ENCODE data around the gene PDIA5. TPM values are rescaled to one million over a fixed set of nuclear protein-coding genes. Genes with fewer than 3 reads are reported as not detected.

The PDIA5 gene
- total RNA-seq, 2 experiments from 2014 or later: 10.5 to 12.3 TPM

DNA sequence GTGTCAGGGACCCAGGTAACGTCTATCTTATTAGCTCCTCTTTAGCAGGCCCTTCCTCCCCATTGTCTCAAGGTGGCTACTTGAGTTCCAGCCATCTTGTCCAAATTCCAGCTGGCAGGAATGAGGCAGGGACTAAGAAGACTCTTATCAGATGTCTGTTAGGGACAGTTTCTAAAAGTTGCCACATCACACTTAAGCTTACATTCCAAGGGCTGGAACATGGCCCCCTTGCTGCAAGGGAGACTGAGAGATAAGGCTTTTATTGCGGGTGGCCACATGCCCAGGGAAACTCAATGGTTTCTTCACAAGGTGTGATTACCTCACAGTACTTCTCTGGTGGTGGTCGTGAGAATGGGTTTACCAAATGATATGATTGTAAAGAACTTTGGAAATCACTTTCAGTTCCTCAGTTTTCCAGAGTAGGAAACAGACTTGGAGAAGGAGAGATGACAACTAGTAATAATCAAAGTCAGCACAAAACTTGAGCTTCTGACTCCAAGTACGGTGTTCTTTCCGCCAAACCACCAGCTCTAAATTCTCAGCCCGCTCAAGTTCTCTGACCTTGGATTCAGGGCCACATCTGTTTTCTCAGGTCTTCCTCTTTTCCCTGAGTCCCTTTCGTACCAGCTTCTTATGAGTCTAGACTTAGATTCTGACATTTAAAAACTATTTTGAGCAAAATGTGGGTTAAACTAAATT lies 14.2 kb downstream of the PDIA5 start:
- no peak overlapping the region for H3K27ac Mint-ChIP-seq
- DNase-seq: no peak
- ChIA-PET POLR2A (interaction anchor here (0.7 kb wide), 1 partner anchor 39 kb away, joined by 4 read pairs; no protein-coding TSS in a partner anchor), CTCF (interaction anchor here (1.3 kb wide), 1 partner anchor 28 kb away, joined by 4 read pairs; no protein-coding TSS in a partner anchor)
- no peaks in the 10 kb centered on the region for H3K27me3 Mint-ChIP-seq
- no peak overlapping the region for H3K4me3 Mint-ChIP-seq
- H3K36me3 Mint-ChIP-seq (ENCODE audit: low read depth): no peaks in the 10 kb centered on the region
- peaks cover 42% of the 10 kb centered on the region for H3K4me1 Mint-ChIP-seq
- no peaks in the 10 kb centered on the region for H3K9me3 Mint-ChIP-seq

DNA sequence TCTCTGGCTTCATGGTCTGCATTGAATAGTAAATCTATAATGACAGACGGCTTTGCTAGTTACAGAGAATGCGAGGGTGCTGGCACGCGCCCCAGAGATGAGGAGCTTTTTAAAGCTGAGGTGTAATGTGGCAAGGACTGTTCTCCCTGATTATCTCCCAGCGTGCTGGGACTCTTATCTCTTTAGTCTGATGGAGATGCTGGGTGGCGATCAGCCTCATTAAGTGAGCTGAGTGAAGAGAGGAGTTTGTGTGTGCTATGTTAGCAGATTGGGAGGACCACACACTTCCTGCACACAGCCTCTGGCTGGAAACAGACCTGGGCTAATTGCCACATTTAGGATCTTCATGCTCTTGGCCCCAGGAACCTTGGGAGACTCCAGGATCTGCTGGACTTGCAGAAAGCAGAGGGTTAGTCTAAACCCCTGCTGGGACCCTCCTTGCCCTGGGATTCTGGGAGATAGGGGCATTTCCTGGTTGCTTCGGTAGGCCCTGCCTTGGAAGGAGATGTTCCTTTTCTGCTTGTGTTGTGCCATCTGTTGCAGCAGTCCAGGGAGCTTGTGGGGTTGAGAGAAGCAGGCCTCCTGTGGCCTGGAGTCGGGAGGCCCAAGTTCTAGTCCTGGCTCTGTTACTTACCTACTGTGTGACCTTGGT lies 15.0 kb downstream of the PDIA5 start:
- H3K4me3 Mint-ChIP-seq: no peak overlapping the region
- H3K4me1 Mint-ChIP-seq: peaks cover 37% of the 10 kb centered on the region
- CTCF ChIA-PET: interaction anchor here (0.5 to 1.3 kb wide), 2 partner anchors 27 to 52 kb away, joined by 3 to 4 read pairs; no protein-coding TSS in a partner anchor
- DNase-seq: no peak
- POLR2A ChIA-PET: interaction anchor here (0.7 kb wide), 1 partner anchor 38 kb away, joined by 4 read pairs; no protein-coding TSS in a partner anchor
- no peak overlapping the region for H3K27ac Mint-ChIP-seq
- no peaks in the 10 kb centered on the region for H3K9me3 Mint-ChIP-seq
- H3K27me3 Mint-ChIP-seq: no peaks in the 10 kb centered on the region
- no peaks in the 10 kb centered on the region for H3K36me3 Mint-ChIP-seq (ENCODE audit: low read depth)

DNA sequence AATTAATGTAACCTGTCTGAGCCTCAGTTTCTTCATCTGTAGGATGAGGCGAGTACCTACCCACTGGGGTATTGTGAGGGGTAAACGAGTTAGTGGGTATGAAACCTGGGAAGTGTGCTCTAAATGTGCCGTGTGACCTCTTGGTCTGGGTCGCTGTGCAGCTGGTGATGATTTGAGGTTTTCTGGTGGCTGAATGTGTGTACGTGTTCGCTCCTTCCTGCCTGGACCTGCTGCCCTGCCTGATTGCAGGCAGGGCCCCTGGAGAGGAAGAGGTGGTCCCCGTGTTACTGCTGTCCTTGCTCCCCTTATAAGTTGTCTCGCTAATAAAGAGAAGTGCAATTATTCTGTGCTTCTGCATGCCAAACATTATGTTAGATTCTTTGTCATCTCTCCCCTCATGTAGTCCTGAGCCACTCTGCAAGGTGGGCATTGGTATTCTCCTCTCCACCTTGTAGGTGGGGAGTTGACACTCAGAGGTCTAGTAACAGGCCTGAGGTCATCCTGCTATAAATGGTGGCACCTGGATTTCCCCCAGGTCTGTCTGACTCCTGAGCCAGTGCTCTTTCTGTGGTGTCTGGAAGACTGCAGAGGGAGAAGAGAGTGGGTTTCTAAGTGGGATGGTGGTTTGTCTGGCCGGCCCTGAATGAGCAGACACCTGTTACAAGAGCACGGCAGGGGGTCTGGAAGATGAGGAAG lies 15.7 kb downstream of the PDIA5 start:
- H3K27ac Mint-ChIP-seq: no peak overlapping the region
- ChIA-PET POLR2A (no interaction called here), CTCF (interaction anchor here (0.5 kb wide), 1 partner anchor 52 kb away, joined by 3 read pairs; no protein-coding TSS in a partner anchor)
- DNase-seq: no peak
- H3K9me3 Mint-ChIP-seq: no peaks in the 10 kb centered on the region
- H3K4me3 Mint-ChIP-seq: no peak overlapping the region
- H3K4me1 Mint-ChIP-seq: peaks cover 36% of the 10 kb centered on the region
- H3K27me3 Mint-ChIP-seq: no peaks in the 10 kb centered on the region
- no peaks in the 10 kb centered on the region for H3K36me3 Mint-ChIP-seq (ENCODE audit: low read depth)

DNA sequence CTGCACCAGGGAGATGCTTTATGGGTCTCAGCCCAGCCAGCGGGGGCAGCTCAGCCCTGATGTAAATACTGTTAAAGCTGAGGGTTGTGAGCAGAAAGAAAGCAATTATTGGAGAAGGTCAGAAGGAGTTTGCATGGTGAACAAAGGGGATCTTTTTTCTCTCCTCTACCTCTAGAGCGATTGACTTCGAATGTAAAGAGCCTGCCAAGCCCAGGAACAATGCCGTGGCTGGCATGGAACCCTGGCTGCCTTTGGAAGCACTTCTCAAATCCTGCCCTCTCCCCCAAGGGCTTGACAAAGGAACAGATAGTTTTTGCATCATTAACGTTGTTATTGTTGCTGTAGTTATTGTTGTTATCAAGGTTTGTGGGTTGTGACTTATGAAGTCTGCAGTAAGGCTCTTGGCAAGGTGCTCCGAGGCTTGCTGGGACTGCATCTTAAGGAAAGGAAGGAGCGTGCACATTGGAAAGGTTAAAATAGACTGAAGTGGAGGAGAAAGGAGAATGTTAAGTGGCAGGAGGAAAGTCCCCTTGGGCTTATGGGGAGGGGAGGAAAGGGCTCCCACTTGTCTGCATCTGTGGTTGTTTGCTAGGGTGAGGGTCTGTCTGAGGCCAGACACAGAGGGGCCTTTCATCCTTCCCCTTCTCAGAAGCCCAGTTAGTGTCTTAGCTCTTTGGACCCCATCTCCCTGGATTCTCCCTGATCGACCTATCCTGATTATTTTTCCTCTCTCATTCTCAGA lies 16.7 kb downstream of the PDIA5 start:
- Mint-ChIP-seq H3K9me3 (no peaks in the 10 kb centered on the region), H3K4me3 (no peak overlapping the region), H3K27me3 (no peaks in the 10 kb centered on the region), H3K27ac (no peak overlapping the region), H3K4me1 (peaks cover 36% of the 10 kb centered on the region), H3K36me3 (ENCODE audit: low read depth) (no peaks in the 10 kb centered on the region)
- ChIA-PET POLR2A (no interaction called here), CTCF (no interaction called here)
- DNase-seq: no peak

DNA sequence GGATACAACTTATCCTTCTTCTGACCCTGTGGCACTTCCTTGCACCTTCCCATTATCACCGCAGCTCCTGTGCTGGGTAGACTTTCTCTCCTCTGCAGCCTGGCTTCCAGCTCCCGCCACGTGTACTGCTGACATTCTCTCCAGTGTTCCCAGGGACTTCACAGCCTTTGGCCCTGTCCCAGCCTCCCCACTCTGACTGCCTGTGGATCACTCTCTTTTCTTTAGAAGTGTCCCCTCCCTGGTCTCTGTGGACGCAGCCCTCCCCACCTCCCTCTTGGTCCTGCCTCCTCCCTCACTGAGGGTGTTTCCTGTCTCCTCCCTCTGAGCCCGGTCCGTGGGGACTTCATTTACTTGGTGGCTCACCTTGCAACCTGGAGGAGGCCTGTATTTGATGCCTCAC lies 17.4 kb downstream of the PDIA5 start:
- CTCF ChIA-PET: no interaction called here
- no peak overlapping the region for H3K27ac Mint-ChIP-seq
- POLR2A ChIA-PET: no interaction called here

DNA sequence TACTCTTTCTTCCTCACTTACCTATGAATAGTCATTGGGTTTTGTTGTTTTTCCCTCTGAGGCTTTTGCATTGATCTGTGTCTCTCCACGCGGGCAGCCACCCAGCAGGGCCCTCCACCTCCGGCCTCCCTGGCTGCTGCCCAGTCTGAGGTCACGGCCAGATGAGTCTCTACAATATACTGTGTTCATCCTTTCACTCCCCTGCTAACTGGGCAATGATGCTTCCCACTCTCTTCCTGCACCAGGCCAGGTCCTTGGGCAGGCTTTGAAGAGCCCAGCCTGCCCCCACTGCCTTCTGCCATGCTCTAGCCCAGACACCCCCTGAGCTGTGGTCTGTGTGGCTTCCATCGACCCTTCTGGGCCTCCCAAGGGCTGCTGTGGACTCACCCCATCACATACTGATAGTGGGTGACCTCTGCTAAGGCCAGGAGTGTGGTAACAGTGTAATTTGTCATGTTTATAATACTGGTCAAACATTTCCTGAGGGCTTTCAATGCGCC lies 18.0 kb downstream of the PDIA5 start:
- POLR2A ChIA-PET: no interaction called here
- CTCF ChIA-PET: interaction anchor here (2.0 kb wide), 1 partner anchor 12 kb away, joined by 8 read pairs; no protein-coding TSS in a partner anchor
- Mint-ChIP-seq H3K27ac (no peak overlapping the region), H3K4me3 (no peak overlapping the region), H3K27me3 (no peaks in the 10 kb centered on the region), H3K4me1 (peaks cover 36% of the 10 kb centered on the region), H3K36me3 (ENCODE audit: low read depth) (no peaks in the 10 kb centered on the region), H3K9me3 (no peaks in the 10 kb centered on the region)
- no peak for DNase-seq

More for the DNA sequence above, 17.4 kb downstream of the PDIA5 start:
- H3K4me1 Mint-ChIP-seq: peaks cover 36% of the 10 kb centered on the region
- no peaks in the 10 kb centered on the region for H3K27me3 Mint-ChIP-seq
- no peaks in the 10 kb centered on the region for H3K9me3 Mint-ChIP-seq
- no peaks in the 10 kb centered on the region for H3K36me3 Mint-ChIP-seq (ENCODE audit: low read depth)
- H3K4me3 Mint-ChIP-seq: no peak overlapping the region
- no peak for DNase-seq

DNA sequence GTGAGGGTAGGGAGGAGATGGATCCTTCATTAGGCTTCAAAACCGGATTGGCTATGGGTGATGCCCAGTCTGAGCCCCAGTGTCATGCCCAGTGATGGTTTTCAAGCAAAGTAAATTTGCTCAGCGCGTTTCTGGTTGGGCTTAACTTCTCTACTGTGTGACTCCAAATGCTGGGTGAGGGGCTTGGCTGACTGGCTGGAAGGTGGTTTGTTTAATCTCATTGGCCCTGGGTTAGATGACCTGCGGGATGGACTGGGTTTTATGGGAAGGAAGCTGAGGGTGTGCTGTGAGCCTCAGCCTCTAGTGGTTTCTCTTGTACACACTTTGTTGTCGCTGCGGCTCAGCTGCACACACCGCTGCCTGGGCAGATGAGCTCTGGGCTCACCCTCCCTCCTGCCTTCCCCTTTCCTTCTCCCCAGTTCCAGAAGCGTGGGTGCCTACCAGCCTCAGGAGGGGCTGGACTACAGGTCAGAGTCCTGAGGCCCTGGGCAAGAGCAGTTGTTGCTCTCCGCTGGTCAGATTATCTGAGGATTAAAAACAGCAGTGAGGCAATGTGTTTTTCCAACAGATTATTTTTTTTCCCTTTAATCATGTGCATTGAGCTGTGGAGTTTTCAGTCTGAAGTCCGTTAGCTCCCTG lies 18.6 kb downstream of the PDIA5 start:
- no peak for DNase-seq
- no peak overlapping the region for H3K4me3 Mint-ChIP-seq
- no peaks in the 10 kb centered on the region for H3K9me3 Mint-ChIP-seq
- H3K36me3 Mint-ChIP-seq (ENCODE audit: low read depth): no peaks in the 10 kb centered on the region
- no peak overlapping the region for H3K27ac Mint-ChIP-seq
- no peaks in the 10 kb centered on the region for H3K27me3 Mint-ChIP-seq
- ChIA-PET CTCF (interaction anchor here (1.0 to 2.0 kb wide), 2 partner anchors 12 to 18 kb away, joined by 4 to 8 read pairs; partner anchors contain the start of gene PDIA5), POLR2A (no interaction called here)
- H3K4me1 Mint-ChIP-seq: peaks cover 39% of the 10 kb centered on the region

DNA sequence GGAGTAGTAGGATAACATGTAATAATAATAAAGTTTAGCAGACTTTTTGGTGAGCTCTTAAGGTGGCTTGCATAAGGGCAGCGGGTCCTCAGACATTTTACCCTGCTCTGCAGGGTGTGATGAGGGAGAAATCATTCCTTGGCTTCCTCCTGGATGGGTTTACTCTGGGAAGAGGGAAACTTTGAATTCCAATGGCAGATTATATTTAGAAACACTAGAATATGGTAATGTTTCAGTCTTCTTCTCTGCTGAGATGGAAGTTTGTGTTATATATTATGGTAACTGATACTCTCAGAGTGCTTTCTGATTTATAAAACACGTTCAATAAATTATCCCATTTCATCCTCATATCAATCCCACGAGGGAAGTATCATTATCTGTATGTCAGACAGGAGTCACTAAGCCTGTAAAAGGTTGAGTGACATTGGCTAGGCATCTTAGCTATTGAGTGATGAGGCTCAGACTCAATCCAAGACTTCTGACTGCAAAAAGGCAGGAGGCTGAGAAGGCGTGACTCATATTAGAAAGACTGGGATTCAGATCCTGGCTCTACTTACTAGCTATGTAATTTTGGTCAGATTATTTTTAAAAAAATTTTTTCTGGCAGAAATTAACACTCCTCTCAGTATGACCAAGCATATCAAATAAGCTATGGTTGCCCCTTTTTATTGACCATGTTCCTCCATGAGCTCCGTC lies 19.3 kb downstream of the PDIA5 start:
- H3K9me3 Mint-ChIP-seq: no peaks in the 10 kb centered on the region
- CTCF ChIA-PET: interaction anchor here (1.0 to 2.0 kb wide), 2 partner anchors 11 to 19 kb away, joined by 4 to 8 read pairs; partner anchors contain the start of gene PDIA5
- no peak overlapping the region for H3K27ac Mint-ChIP-seq
- no peak overlapping the region for H3K4me3 Mint-ChIP-seq
- POLR2A ChIA-PET: no interaction called here
- DNase-seq: no peak
- H3K27me3 Mint-ChIP-seq: no peaks in the 10 kb centered on the region
- peaks cover 46% of the 10 kb centered on the region for H3K4me1 Mint-ChIP-seq
- H3K36me3 Mint-ChIP-seq (ENCODE audit: low read depth): no peaks in the 10 kb centered on the region

DNA sequence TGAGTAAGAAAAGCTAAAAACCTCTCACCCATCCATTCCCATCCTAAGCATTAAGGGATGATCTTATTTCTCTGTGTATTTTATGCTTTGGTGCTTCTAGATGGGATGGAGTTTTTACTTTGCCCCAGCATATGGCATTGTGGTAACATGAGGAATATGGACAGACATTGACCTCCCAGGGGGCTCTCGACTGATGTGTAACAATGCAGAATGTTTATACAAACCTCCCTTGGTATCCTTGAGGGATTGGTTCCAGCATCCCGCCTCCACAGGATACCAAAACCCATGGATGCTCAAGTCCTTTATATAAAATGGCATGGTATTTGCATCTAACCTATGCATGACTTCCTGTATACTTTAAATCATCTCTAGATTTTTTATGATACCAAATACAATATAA lies 21.6 kb downstream of the PDIA5 start:
- no peak for DNase-seq
- no peaks in the 10 kb centered on the region for H3K27me3 Mint-ChIP-seq
- CTCF ChIA-PET: no interaction called here
- no peaks in the 10 kb centered on the region for H3K9me3 Mint-ChIP-seq
- H3K36me3 Mint-ChIP-seq (ENCODE audit: low read depth): peaks cover 11% of the 10 kb centered on the region
- POLR2A ChIA-PET: no interaction called here
- peaks cover 43% of the 10 kb centered on the region for H3K4me1 Mint-ChIP-seq
- no peak overlapping the region for H3K27ac Mint-ChIP-seq
- H3K4me3 Mint-ChIP-seq: no peak overlapping the region

DNA sequence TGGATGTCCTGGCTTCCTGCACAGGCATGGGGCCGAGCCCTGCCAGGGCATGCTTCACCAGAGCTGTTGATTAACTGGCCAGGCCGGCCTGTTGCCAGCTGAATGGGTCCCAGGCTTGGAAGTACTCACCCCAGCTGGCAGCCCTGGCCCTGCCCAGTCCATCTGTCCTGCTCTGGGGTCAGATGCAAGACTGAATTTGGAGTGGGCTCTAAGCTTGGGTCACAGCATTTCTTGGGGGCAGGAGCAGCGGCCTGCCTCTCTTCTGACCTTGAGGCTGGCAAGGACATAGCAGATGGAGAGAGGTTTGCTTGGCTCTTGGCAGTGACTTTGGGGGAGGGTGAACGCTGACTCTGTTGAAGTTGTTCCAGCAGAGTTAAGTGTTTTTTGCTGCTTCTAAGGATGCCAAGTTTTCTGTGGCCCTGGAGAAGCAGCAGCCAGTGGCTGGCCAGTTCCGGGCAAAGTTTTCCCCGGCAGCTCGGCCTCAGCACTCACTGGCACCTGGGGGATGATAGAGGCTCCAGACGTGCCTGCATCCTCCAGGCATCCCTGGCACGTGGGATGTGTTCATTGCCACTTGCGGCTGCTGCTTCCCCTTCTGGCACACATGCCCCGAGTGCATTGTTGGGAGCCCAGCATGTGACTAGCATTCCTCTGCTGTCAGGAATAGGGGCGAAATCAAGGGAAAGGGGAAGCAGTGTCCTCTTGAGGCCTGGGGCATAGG lies 22.9 kb downstream of the PDIA5 start:
- H3K27me3 Mint-ChIP-seq: no peaks in the 10 kb centered on the region
- peaks cover 11% of the 10 kb centered on the region for H3K36me3 Mint-ChIP-seq (ENCODE audit: low read depth)
- no peak overlapping the region for H3K27ac Mint-ChIP-seq
- ChIA-PET CTCF (no interaction called here), POLR2A (no interaction called here)
- H3K9me3 Mint-ChIP-seq: no peaks in the 10 kb centered on the region
- no peak overlapping the region for H3K4me3 Mint-ChIP-seq
- no peak for DNase-seq
- peaks cover 34% of the 10 kb centered on the region for H3K4me1 Mint-ChIP-seq

Data from activated CD4-positive, alpha-beta T cell treated with anti-CD3 and anti-CD28 coated beads, Interleukin-2, amount 10 ng/mL, durations not matched to agents 7 days and 5 days (primary cell).